ENCODE data around the gene KCNQ5.

The KCNQ5 gene

DNA sequence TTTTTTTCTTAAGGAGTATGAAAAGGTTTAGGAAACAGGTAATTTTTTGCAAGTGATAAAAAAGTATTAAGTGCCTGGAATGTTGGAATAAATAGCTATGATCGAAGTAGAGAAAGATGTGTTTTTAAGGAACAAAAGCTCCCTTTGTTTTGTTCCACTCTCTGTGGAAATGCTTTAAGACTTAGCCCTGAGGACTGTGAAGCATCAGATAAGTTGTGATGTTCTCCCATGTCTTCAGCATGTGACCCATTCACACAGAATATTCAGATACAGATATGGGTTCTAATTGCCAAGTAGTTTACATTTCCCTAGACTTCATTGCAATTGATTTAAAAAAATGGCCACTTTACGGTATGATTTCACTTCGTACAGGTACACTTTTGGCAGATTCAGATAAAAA is 80.6 kb downstream of the KCNQ5 start:
- H3K27ac ChIP-seq, result no peak overlapping the region
- TF ChIP-seq Cebpa-rat (IDR thresholded peaks at IDR 0.05), result no peak
- H3K36me3 ChIP-seq, result peaks cover 0 to 17% (median 8%) of the 10 kb centered on the region in 11 experiments; a peak in 7 of 22 replicates
- no peak overlapping the region for H3K9ac ChIP-seq
- peaks cover 0 to under 1% (median 0%) of the 10 kb centered on the region in 11 experiments; a peak in 2 of 22 replicates for H3K9me3 ChIP-seq (replicated peaks in 1 of 11)
- H3K4me3 ChIP-seq, result no peak overlapping the region
- H4K20me1 ChIP-seq, result peaks cover 0 to 19% (median 7%) of the 10 kb centered on the region in 11 experiments; a peak in 9 of 22 replicates
- no peaks in the 10 kb centered on the region for H3K27me3 ChIP-seq
- H3K4me1 ChIP-seq, result no peaks in the 10 kb centered on the region
- no peak overlapping the region for H3K4me2 ChIP-seq

DNA sequence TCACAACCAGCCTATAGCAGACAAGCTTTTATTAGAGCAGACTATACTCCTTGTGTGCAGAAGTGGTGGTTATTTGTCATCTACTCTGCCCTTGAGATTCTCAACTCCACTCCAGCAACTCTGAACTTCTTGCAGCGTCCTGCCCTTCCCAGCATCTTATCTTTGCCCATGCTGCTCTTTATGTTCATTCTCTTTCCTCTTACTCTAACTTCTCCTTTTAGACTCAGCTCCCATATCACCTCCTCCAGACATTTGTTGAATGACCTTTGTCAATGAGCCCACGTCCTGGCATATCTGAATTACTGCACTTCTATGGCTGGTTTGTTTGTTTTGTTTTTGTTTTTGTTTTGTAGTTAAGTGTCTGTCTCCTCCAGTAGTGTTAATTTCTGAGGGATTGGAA is 81.2 kb downstream of the KCNQ5 start:
- Histone ChIP-seq H3K9me3 (replicated peaks in 1 of 11) (peaks cover 0 to 7% (median 5%) of the 10 kb centered on the region in 11 experiments; a peak in 13 of 22 replicates), H4K20me1 (peaks cover 0 to 19% (median 7%) of the 10 kb centered on the region in 11 experiments; a peak in 9 of 22 replicates), H3K27me3 (no peaks in the 10 kb centered on the region), H3K9ac (no peak overlapping the region), H3K4me1 (no peaks in the 10 kb centered on the region), H3K27ac (no peak overlapping the region), H3K36me3 (peaks cover 0 to 19% (median 11%) of the 10 kb centered on the region in 11 experiments; a peak in 9 of 22 replicates), H3K4me2 (no peak overlapping the region), H3K4me3 (no peak overlapping the region)
- no peak for TF ChIP-seq Cebpa-rat (IDR thresholded peaks at IDR 0.05)

DNA sequence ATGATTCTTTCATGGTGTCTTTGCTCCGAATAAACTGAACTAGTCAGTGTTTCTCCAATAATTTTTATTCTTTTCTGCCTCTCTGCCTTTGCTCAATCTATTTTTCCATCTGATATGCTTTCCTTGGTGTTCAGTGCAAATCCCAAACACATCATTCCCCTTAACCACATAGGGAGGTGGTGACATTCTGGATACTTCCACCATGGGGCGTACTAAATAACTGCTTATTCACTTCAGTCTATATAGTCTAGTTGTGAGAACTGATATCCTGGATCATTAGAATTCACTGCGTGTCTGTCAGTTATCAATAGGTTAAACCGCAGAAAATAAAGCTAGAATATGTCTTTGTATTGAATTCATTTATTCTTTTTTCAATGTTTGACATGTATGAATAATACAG is 83.1 kb downstream of the KCNQ5 start:
- TF ChIP-seq Cebpa-rat (IDR thresholded peaks at IDR 0.05), result no peak
- peaks cover 0 to 30% (median 23%) of the 10 kb centered on the region in 11 experiments; a peak in 18 of 22 replicates for H3K36me3 ChIP-seq
- H3K27ac ChIP-seq, result no peak overlapping the region
- peaks cover 0 to 19% (median 4%) of the 10 kb centered on the region in 11 experiments; a peak in 9 of 22 replicates for H4K20me1 ChIP-seq
- no peak overlapping the region for H3K9ac ChIP-seq
- no peak overlapping the region for H3K4me3 ChIP-seq
- no peaks in the 10 kb centered on the region for H3K27me3 ChIP-seq
- H3K4me1 ChIP-seq, result no peaks in the 10 kb centered on the region
- H3K9me3 ChIP-seq (replicated peaks in 1 of 11), result peaks cover 18 to 24% (median 23%) of the 10 kb centered on the region in 11 experiments
- no peak overlapping the region for H3K4me2 ChIP-seq

DNA sequence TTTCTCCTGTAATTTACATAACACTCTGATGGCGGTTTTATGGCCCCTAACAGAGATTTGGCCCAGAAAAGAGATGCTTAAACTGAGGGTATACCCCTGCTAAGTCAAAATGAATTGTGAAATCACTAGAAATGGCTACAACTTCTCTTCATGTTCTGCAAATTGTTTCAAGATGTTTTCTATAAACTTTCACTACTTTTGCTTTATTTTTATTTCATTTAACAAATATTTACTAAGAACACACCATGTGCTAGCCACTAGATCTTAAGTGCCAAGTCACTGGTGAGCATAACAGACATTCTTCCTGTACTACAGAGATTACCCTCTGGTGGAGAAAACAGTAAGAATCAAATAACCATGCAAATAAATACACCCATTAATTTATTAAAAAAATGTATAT is 87.6 kb downstream of the KCNQ5 start:
- no peak overlapping the region for H3K4me3 ChIP-seq
- H3K4me1 ChIP-seq, result no peaks in the 10 kb centered on the region
- no peak overlapping the region for H3K9ac ChIP-seq
- no peak for TF ChIP-seq Cebpa-rat (IDR thresholded peaks at IDR 0.05)
- peaks cover 0 to 53% (median 36%) of the 10 kb centered on the region in 11 experiments; a peak in 18 of 22 replicates for H3K36me3 ChIP-seq
- H4K20me1 ChIP-seq, result peaks cover 0 to 15% (median 0%) of the 10 kb centered on the region in 11 experiments; a peak in 4 of 22 replicates
- H3K27ac ChIP-seq, result no peak overlapping the region
- no peaks in the 10 kb centered on the region for H3K27me3 ChIP-seq
- H3K4me2 ChIP-seq, result no peak overlapping the region
- H3K9me3 ChIP-seq (replicated peaks in 1 of 11), result peaks cover 23 to 34% (median 29%) of the 10 kb centered on the region in 11 experiments

DNA sequence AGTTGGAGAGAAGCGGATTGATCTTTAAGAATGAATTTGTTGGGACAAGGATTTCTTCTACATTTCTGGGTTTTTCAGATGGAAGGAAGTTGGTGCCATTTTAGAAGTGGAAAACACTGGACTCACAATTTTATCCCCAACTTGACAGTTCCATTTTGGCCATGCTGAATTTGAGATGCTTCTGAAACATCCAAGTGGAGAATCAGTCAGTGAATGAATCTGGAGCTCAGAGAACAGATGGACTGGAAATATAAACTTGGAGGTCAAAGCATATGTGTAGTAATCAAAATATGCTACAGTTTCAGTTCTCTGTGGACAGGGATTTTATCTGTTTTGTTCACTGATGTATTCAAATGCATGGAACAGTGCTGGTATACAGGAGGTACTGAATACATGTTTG is 89.9 kb downstream of the KCNQ5 start:
- no peak overlapping the region for H3K9ac ChIP-seq
- H4K20me1 ChIP-seq, result peaks cover 0 to 22% (median 0%) of the 10 kb centered on the region in 11 experiments; a peak in 3 of 22 replicates
- H3K4me1 ChIP-seq, result no peaks in the 10 kb centered on the region
- no peaks in the 10 kb centered on the region for H3K27me3 ChIP-seq
- no peak overlapping the region for H3K27ac ChIP-seq
- H3K4me3 ChIP-seq, result no peak overlapping the region
- TF ChIP-seq Cebpa-rat (IDR thresholded peaks at IDR 0.05), result no peak
- H3K36me3 ChIP-seq, result peaks cover 0 to 54% (median 37%) of the 10 kb centered on the region in 11 experiments; a peak in 18 of 22 replicates
- no peak overlapping the region for H3K4me2 ChIP-seq
- peaks cover 23 to 34% (median 29%) of the 10 kb centered on the region in 11 experiments for H3K9me3 ChIP-seq (replicated peaks in 1 of 11)

DNA sequence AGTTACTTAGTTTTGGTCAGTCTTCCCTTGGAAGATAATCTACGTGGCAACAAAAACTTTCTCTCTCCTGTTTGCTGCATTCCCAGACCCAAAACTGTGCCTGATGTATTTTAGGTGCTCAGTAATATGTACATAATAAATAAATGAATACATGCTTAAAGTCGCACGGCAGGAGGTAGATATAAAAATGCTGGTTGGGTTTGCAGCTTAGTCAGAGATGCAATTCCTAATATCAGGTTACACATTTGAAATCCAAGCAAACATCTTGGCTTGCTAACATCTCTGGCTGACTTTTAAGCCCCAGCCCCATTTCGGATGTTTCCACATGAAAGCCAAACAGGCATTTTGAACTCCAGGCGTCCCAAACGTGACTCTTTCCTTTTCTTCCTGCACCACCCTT is 91.0 kb downstream of the KCNQ5 start:
- Histone ChIP-seq H3K36me3 (peaks cover 0 to 54% (median 35%) of the 10 kb centered on the region in 11 experiments; a peak in 18 of 22 replicates), H3K9me3 (replicated peaks in 1 of 11) (peaks cover 23 to 30% (median 26%) of the 10 kb centered on the region in 11 experiments), H3K9ac (no peak overlapping the region), H3K27me3 (no peaks in the 10 kb centered on the region), H3K4me2 (no peak overlapping the region), H3K27ac (no peak overlapping the region), H3K4me1 (no peaks in the 10 kb centered on the region), H4K20me1 (peaks cover 0 to 22% (median 0%) of the 10 kb centered on the region in 11 experiments; a peak in 4 of 22 replicates), H3K4me3 (no peak overlapping the region)
- TF ChIP-seq Cebpa-rat (IDR thresholded peaks at IDR 0.05), result no peak

DNA sequence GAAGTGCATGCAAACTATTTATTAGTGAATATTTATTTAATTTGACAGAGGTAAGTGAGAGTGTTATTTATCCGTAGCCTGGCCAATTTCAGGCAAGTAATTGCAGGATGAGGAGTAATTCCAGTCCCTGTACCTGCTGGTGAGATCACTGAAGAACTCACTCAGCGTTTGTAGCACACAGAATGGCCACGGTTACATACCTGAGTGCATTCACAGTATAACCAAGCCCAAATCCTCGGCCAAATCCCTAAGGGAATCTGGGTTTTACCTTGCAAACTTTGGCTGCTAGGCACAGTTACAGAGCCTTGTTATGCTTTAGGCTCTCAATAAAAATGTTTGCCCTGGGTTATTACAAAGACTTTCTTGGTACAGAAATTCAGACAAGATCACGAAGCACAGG is 93.3 kb downstream of the KCNQ5 start:
- Histone ChIP-seq H3K27ac (no peak overlapping the region), H3K4me2 (no peak overlapping the region)
- no peak for TF ChIP-seq Cebpa-rat (IDR thresholded peaks at IDR 0.05)

DNA sequence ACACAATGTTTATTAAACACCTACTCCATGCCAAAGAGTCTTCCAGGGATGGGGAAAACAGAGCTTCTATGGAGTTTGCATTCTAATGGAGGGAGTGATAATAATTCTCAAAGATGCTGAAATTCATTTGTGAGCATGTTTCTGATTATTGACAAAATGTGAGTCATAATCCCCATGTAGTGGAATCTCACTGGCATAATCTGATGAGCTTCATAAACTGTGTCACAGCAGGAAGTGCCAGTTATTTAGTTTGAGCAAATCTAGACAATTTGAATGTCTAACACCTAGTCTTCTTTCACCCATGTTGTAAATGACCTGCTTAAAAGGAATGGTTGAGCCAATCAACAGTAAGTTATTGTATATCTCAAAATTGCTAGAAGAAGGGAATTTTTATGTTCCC is 95.1 kb downstream of the KCNQ5 start:
- TF ChIP-seq Cebpa-rat (IDR thresholded peaks at IDR 0.05), result no peak
- no peaks in the 10 kb centered on the region for H3K27me3 ChIP-seq
- no peak overlapping the region for H3K9ac ChIP-seq
- H3K4me2 ChIP-seq, result no peak overlapping the region
- H3K27ac ChIP-seq, result no peak overlapping the region
- H3K4me1 ChIP-seq, result peaks cover 0 to 7% (median 2%) of the 10 kb centered on the region in 10 experiments; a peak in 9 of 20 replicates
- H3K4me3 ChIP-seq, result no peak overlapping the region
- peaks cover 0 to 9% (median 0%) of the 10 kb centered on the region in 11 experiments; a peak in 2 of 22 replicates for H3K9me3 ChIP-seq (replicated peaks in 1 of 11)
- H4K20me1 ChIP-seq, result peaks cover 0 to 40% (median 3%) of the 10 kb centered on the region in 11 experiments; a peak in 4 of 22 replicates
- H3K36me3 ChIP-seq, result peaks cover 0 to 38% (median 7%) of the 10 kb centered on the region in 11 experiments; a peak in 9 of 22 replicates

More for the DNA sequence above, 93.3 kb downstream of the KCNQ5 start:
- Histone ChIP-seq H3K4me1 (no peaks in the 10 kb centered on the region), H4K20me1 (peaks cover 0 to 31% (median 0%) of the 10 kb centered on the region in 11 experiments; a peak in 4 of 22 replicates), H3K27me3 (no peaks in the 10 kb centered on the region), H3K4me3 (no peak overlapping the region), H3K9ac (no peak overlapping the region), H3K36me3 (peaks cover 0 to 50% (median 19%) of the 10 kb centered on the region in 11 experiments; a peak in 14 of 22 replicates), H3K9me3 (replicated peaks in 1 of 11) (peaks cover 3 to 15% (median 6%) of the 10 kb centered on the region in 11 experiments; a peak in 21 of 22 replicates)

DNA sequence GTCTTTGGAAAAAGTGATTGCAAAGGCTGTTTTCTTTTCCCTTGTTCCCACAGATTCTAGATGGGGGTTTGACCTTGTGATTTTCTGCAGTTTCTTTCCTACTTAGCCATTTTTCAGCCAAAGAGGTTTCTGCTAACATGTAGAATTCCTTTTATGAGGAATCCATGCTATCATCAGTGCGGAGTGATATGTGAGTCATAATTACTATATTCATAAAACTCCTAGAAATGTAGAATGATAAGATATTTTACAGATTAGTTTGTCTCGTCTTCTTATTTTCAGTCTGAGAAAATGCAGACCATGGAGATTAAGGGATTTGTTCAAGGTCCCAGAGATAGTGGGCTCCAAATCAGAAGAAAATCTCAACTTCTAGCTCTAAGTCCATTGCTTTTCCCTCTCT is 98.6 kb downstream of the KCNQ5 start:
- peaks cover 7 to 31% (median 21%) of the 10 kb centered on the region in 10 experiments for H3K4me1 ChIP-seq
- TF ChIP-seq Cebpa-rat (IDR thresholded peaks at IDR 0.05), result no peak
- peaks cover 0 to 45% (median 7%) of the 10 kb centered on the region in 11 experiments; a peak in 7 of 22 replicates for H4K20me1 ChIP-seq
- no peak overlapping the region for H3K4me3 ChIP-seq
- H3K9ac ChIP-seq, result no peak overlapping the region
- no peaks in the 10 kb centered on the region for H3K27me3 ChIP-seq
- H3K36me3 ChIP-seq, result peaks cover 0 to 34% (median 7%) of the 10 kb centered on the region in 11 experiments; a peak in 9 of 22 replicates
- no peak overlapping the region for H3K4me2 ChIP-seq
- H3K9me3 ChIP-seq (replicated peaks in 1 of 11), result peaks cover 0 to 9% (median 0%) of the 10 kb centered on the region in 11 experiments; a peak in 2 of 22 replicates
- H3K27ac ChIP-seq, result no peak overlapping the region
